Naive B cell (primary cell): ENCODE data around the gene GPATCH4. TPM values are rescaled to one million over a fixed set of nuclear protein-coding genes. Genes with fewer than 3 reads are reported as not detected.
"Not testable (repeated sequence)": the region's sequence is repeated elsewhere in the genome, so short reads cannot be mapped to it uniquely, and the experiment has no call there.

ENCODE experiments used
- ATAC-seq, 2 donors: fragments of 150-1000 bp; cut with Tn5 transposase; 2 replicates each; pipeline ENCODE4 v1.10.0; 2021; ENCODE audit warnings: low read depth in 2 of 2, mild to moderate bottlenecking in 2 of 2, moderate library complexity in 2 of 2
- DNase-seq: peaks from one replicate; pipeline ENCODE4 v3.0.0; 2022
- H3K27ac Mint-ChIP-seq, 6 donors: one replicate each; pipeline ENCODE4 v1.8.0; 2020 to 2022; ENCODE audit warnings: mild to moderate bottlenecking in 6 of 6, mixed read lengths in 6 of 6, moderate library complexity in 5 of 6, inconsistent platforms in 2 of 6
- H3K27me3 Mint-ChIP-seq, 3 donors: one replicate each; pipeline ENCODE4 v1.8.0; 2021 to 2022; ENCODE audit warnings: mixed read lengths in 3 of 3, mild to moderate bottlenecking in 1 of 3
- H3K36me3 Mint-ChIP-seq, 2 donors: one replicate each; pipeline ENCODE4 v1.8.0; 2020 to 2022; ENCODE audit warnings: mixed read lengths in 2 of 2, inconsistent platforms in 1 of 2, mild to moderate bottlenecking in 1 of 2
- H3K4me1 Mint-ChIP-seq, 3 donors: one replicate each; pipeline ENCODE4 v1.8.0; 2020 to 2022; ENCODE audit warnings: mixed read lengths in 3 of 3, inconsistent platforms in 1 of 3, mild to moderate bottlenecking in 1 of 3, moderate library complexity in 1 of 3
- H3K4me3 Mint-ChIP-seq, 8 donors: one replicate each; pipeline ENCODE4 v1.8.0; 2020 to 2022; ENCODE audit warnings: mild to moderate bottlenecking in 8 of 8, mixed read lengths in 8 of 8, moderate library complexity in 8 of 8, inconsistent platforms in 2 of 8
- H3K9me3 Mint-ChIP-seq, 7 donors: one replicate each; pipeline ENCODE4 v1.8.0; 2020 to 2022; ENCODE audit warnings: mixed read lengths in 7 of 7, mild to moderate bottlenecking in 5 of 7, inconsistent platforms in 2 of 7, moderate library complexity in 1 of 7
- polyA plus RNA-seq, 6 donors: library from polyadenylated mRNA; unstranded; fragments of 300-500 nt; fragmentation: Illumina TruSeq; gene quantifications; one replicate each; pipeline ENCODE4 v1.2.3, GENCODE V29; 2021; ENCODE audit warnings: low read depth in 6 of 6

Gene GPATCH4
- polyA plus RNA-seq, 6 donors from 2014 or later: 16.6 to 47.9 (median 28.7) TPM

GRCh38 chr1:156554971-156555370, 46.3 kb downstream of the GPATCH4 start:
- Mint-ChIP-seq H3K9me3 (peaks cover 0 to 2% (median 0%) of the 10 kb centered on the region in 7 donors), H3K4me3 (peak overlapping the region in 1 of 8 donors; percentile 66), H3K27me3 (no peaks in the 10 kb centered on the region), H3K4me1 (peaks cover 47 to 60% (median 53%) of the 10 kb centered on the region in 3 donors), H3K36me3 (no peaks in the 10 kb centered on the region), H3K27ac (peak overlapping the region in 2 of 6 donors; percentile 68 to 82)
- DNase-seq: no peak
- ATAC-seq: peak in 1 of 2 donors; percentile 39

- no peak for ATAC-seq
- no peaks in the 10 kb centered on the region for H3K36me3 Mint-ChIP-seq
Observed at GRCh38 chr1:156553860-156554485, 47.3 kb downstream of the GPATCH4 start.

GRCh38 chr1:156552937-156553336, 48.3 kb downstream of the GPATCH4 start:
- H3K4me1 Mint-ChIP-seq: peaks cover 52 to 65% (median 53%) of the 10 kb centered on the region in 3 donors
- H3K36me3 Mint-ChIP-seq, H3K27me3 Mint-ChIP-seq, H3K9me3 Mint-ChIP-seq: not testable (repeated sequence)
- DNase-seq: peak; percentile 25
- H3K27ac Mint-ChIP-seq: peak overlapping the region in 5 of 6 donors; percentile 36 to 89 (median 83)
- peak; percentile 76 to 81 for ATAC-seq
- H3K4me3 Mint-ChIP-seq: peak overlapping the region in 7 of 8 donors; percentile 46 to 83 (median 72)

More at GRCh38 chr1:156553860-156554485, 47.3 kb downstream of the GPATCH4 start:
- peaks cover 52 to 65% (median 53%) of the 10 kb centered on the region in 3 donors for H3K4me1 Mint-ChIP-seq
- peak overlapping the region in 6 of 8 donors; percentile 40 to 83 (median 64) for H3K4me3 Mint-ChIP-seq
- H3K27ac Mint-ChIP-seq: peak overlapping the region in 4 of 6 donors; percentile 9 to 89 (median 42)
- peaks cover 0 to 2% (median 0%) of the 10 kb centered on the region in 7 donors for H3K9me3 Mint-ChIP-seq
- H3K27me3 Mint-ChIP-seq: no peaks in the 10 kb centered on the region
- DNase-seq: no peak

GRCh38 chr1:156552518-156552917, 48.8 kb downstream of the GPATCH4 start:
- Mint-ChIP-seq H3K36me3 (no peaks in the 10 kb centered on the region), H3K27me3 (no peaks in the 10 kb centered on the region), H3K4me3 (peak overlapping the region in 6 of 8 donors; percentile 41 to 83 (median 64)), H3K27ac (peak overlapping the region in 5 of 6 donors; percentile 32 to 78 (median 51)), H3K4me1 (peaks cover 53 to 65% (median 54%) of the 10 kb centered on the region in 3 donors), H3K9me3 (peaks cover 0 to 2% (median 0%) of the 10 kb centered on the region in 7 donors)
- DNase-seq (no peak), ATAC-seq (no peak)

- Mint-ChIP-seq H3K4me1 (peaks cover 53 to 65% (median 57%) of the 10 kb centered on the region in 3 donors), H3K36me3 (no peaks in the 10 kb centered on the region), H3K9me3 (peaks cover 0 to 2% (median 0%) of the 10 kb centered on the region in 7 donors), H3K27ac (peak overlapping the region in 4 of 6 donors; percentile 18 to 51 (median 34)), H3K4me3 (peak overlapping the region in 5 of 8 donors; percentile 55 to 76 (median 72)), H3K27me3 (no peaks in the 10 kb centered on the region)
- DNase-seq: no peak
- ATAC-seq: no peak
Observed at GRCh38 chr1:156551869-156552268, 49.4 kb downstream of the GPATCH4 start.

- H3K4me3 Mint-ChIP-seq: peak overlapping the region in 4 of 8 donors; percentile 56 to 76 (median 72)
- H3K4me1 Mint-ChIP-seq: peaks cover 53 to 65% (median 57%) of the 10 kb centered on the region in 3 donors
- peak; percentile 62 to 70 for ATAC-seq
Observed at GRCh38 chr1:156551066-156551643, 50.1 kb downstream of the GPATCH4 start.

GRCh38 chr1:156550346-156550745, 50.9 kb downstream of the GPATCH4 start:
- Mint-ChIP-seq H3K4me3 (no peak overlapping the region), H3K9me3 (peaks cover 0 to 2% (median 0%) of the 10 kb centered on the region in 7 donors), H3K27me3 (no peaks in the 10 kb centered on the region), H3K36me3 (no peaks in the 10 kb centered on the region), H3K4me1 (peaks cover 51 to 59% (median 54%) of the 10 kb centered on the region in 3 donors), H3K27ac (peak overlapping the region in 3 of 6 donors; percentile 21 to 94 (median 32))
- ATAC-seq: no peak
- no peak for DNase-seq

More at GRCh38 chr1:156551066-156551643, 50.1 kb downstream of the GPATCH4 start:
- Mint-ChIP-seq H3K27ac (peak overlapping the region in 5 of 6 donors; percentile 18 to 89 (median 76)), H3K36me3 (no peaks in the 10 kb centered on the region), H3K9me3 (peaks cover 0 to 2% (median 0%) of the 10 kb centered on the region in 7 donors), H3K27me3 (no peaks in the 10 kb centered on the region)
- DNase-seq: no peak

GRCh38 chr1:156549831-156550230, 51.4 kb downstream of the GPATCH4 start:
- DNase-seq (no peak), ATAC-seq (no peak)
- Mint-ChIP-seq H3K4me3 (peak overlapping the region in 1 of 8 donors; percentile 37), H3K4me1 (peaks cover 49 to 57% (median 51%) of the 10 kb centered on the region in 3 donors), H3K27me3 (no peaks in the 10 kb centered on the region), H3K9me3 (peaks cover 0 to 2% (median 0%) of the 10 kb centered on the region in 7 donors), H3K36me3 (no peaks in the 10 kb centered on the region), H3K27ac (peak overlapping the region in 3 of 6 donors; percentile 32 to 68 (median 63))

- ATAC-seq (no peak), DNase-seq (no peak)
- peak overlapping the region in 2 of 6 donors; percentile 63 to 68 for H3K27ac Mint-ChIP-seq
- H3K9me3 Mint-ChIP-seq: peaks cover 0 to 2% (median 0%) of the 10 kb centered on the region in 7 donors
- no peaks in the 10 kb centered on the region for H3K27me3 Mint-ChIP-seq
- H3K36me3 Mint-ChIP-seq: no peaks in the 10 kb centered on the region
- H3K4me1 Mint-ChIP-seq: peaks cover 51 to 53% (median 51%) of the 10 kb centered on the region in 3 donors
- H3K4me3 Mint-ChIP-seq: no peak overlapping the region
Observed at GRCh38 chr1:156549390-156549789, 51.9 kb downstream of the GPATCH4 start.

- no peaks in the 10 kb centered on the region for H3K27me3 Mint-ChIP-seq
- no peaks in the 10 kb centered on the region for H3K9me3 Mint-ChIP-seq
- DNase-seq (no peak), ATAC-seq (no peak)
- no peaks in the 10 kb centered on the region for H3K36me3 Mint-ChIP-seq
- H3K4me3 Mint-ChIP-seq: no peak overlapping the region
- H3K27ac Mint-ChIP-seq: no peak overlapping the region
- H3K4me1 Mint-ChIP-seq: peaks cover 38 to 39% (median 39%) of the 10 kb centered on the region in 3 donors
Observed at GRCh38 chr1:156547982-156548381, 53.3 kb downstream of the GPATCH4 start.

- Mint-ChIP-seq H3K4me3 (no peak overlapping the region), H3K27me3 (no peaks in the 10 kb centered on the region), H3K9me3 (no peaks in the 10 kb centered on the region), H3K36me3 (no peaks in the 10 kb centered on the region), H3K4me1 (peaks cover 33 to 39% (median 34%) of the 10 kb centered on the region in 3 donors), H3K27ac (peak overlapping the region in 1 of 6 donors; percentile 71)
- no peak for ATAC-seq
- DNase-seq: no peak
Observed at GRCh38 chr1:156547434-156547833, 53.8 kb downstream of the GPATCH4 start.

- no peaks in the 10 kb centered on the region for H3K9me3 Mint-ChIP-seq
- DNase-seq (no peak), ATAC-seq (no peak)
- H3K4me3 Mint-ChIP-seq: no peak overlapping the region
- H3K27me3 Mint-ChIP-seq: no peaks in the 10 kb centered on the region
- peaks cover 21 to 31% (median 22%) of the 10 kb centered on the region in 3 donors for H3K4me1 Mint-ChIP-seq
- H3K36me3 Mint-ChIP-seq: no peaks in the 10 kb centered on the region
- H3K27ac Mint-ChIP-seq: no peak overlapping the region
Observed at GRCh38 chr1:156546267-156546666, 55.0 kb downstream of the GPATCH4 start.

- Mint-ChIP-seq H3K27ac (peak overlapping the region in 1 of 6 donors; percentile 57), H3K9me3 (no peaks in the 10 kb centered on the region), H3K27me3 (no peaks in the 10 kb centered on the region)
Observed at GRCh38 chr1:156544592-156545102, 56.6 kb downstream of the GPATCH4 start.

More at GRCh38 chr1:156544592-156545102, 56.6 kb downstream of the GPATCH4 start:
- ATAC-seq (no peak), DNase-seq (no peak)
- H3K4me3 Mint-ChIP-seq: no peak overlapping the region
- H3K36me3 Mint-ChIP-seq: no peaks in the 10 kb centered on the region
- H3K4me1 Mint-ChIP-seq: peaks cover 5 to 18% (median 13%) of the 10 kb centered on the region in 3 donors
